Loucy (cell line): ENCODE measurements around the gene EPB41.

Experiments
- H2AFZ ChIP-seq: fragments of 200-600 bp; sonication (generic); 2 replicates; pipeline ENCODE4 v1.6.0; 2016; ENCODE audit warnings: antibody characterized with exemption, mild to moderate bottlenecking, low read length, moderate library complexity
- H3F3A ChIP-seq: fragments of 200-600 bp; 2 replicates; pipeline ENCODE4 v1.6.0; 2016; ENCODE audit warnings: antibody characterized with exemption, low read depth, mild to moderate bottlenecking
- H3K27me3 ChIP-seq: fragments of 200-600 bp; sonication (generic); 2 replicates; pipeline ENCODE4 v1.6.1; 2014; ENCODE audit warnings: low read length, mild to moderate bottlenecking; ENCODE audit not compliant: insufficient read depth, poor library complexity, severe bottlenecking
- H3K36me3 ChIP-seq: fragments of 200-600 bp; sonication (generic); 2 replicates; pipeline ENCODE4 v1.6.1; 2016; ENCODE audit warnings: low read length; ENCODE audit not compliant: insufficient read depth
- H3K4me1 ChIP-seq: fragments of 200-600 bp; sonication (generic); 2 replicates; pipeline ENCODE4 v1.5.1; 2014; ENCODE audit warnings: low read length, mild to moderate bottlenecking; ENCODE audit not compliant: insufficient read depth, poor library complexity, severe bottlenecking
- H3K4me2 ChIP-seq: fragments of 200-600 bp; sonication (generic); 2 replicates; pipeline ENCODE4 v1.6.0; 2014; ENCODE audit warnings: antibody characterized with exemption, low read length, low read depth, mild to moderate bottlenecking; ENCODE audit not compliant: poor library complexity, severe bottlenecking
- H3K4me3 ChIP-seq: fragments of 200-600 bp; sonication (generic); 2 replicates; pipeline ENCODE4 v1.5.1; 2014; ENCODE audit warnings: low read length, mild to moderate bottlenecking, mixed read lengths; ENCODE audit not compliant: poor library complexity, severe bottlenecking
- H3K79me2 ChIP-seq: fragments of 200-600 bp; sonication (generic); 2 replicates; pipeline ENCODE4 v1.6.1; 2014; ENCODE audit warnings: low read length; ENCODE audit not compliant: insufficient read depth
- H3K9ac ChIP-seq: fragments of 200-600 bp; sonication (generic); 2 replicates; pipeline ENCODE4 v1.6.0; 2014; ENCODE audit warnings: mild to moderate bottlenecking, low read depth, low read length, moderate library complexity; ENCODE audit not compliant: poor library complexity, severe bottlenecking
- H3K9me2 ChIP-seq: fragments of 200-600 bp; sonication (generic); replicated peaks from 2 replicates; pipeline ENCODE4 v1.6.1; 2016; ENCODE audit warnings: low read depth, low read length, mixed read lengths
- H3K9me3 ChIP-seq: fragments of 200-600 bp; sonication (generic); 2 replicates; pipeline ENCODE4 v1.6.1; 2014; ENCODE audit warnings: mild to moderate bottlenecking, antibody characterized with exemption, low read length, low read depth; ENCODE audit not compliant: insufficient read depth
- H4K20me1 ChIP-seq: fragments of 200-600 bp; sonication (generic); 2 replicates; pipeline ENCODE4 v1.6.0; 2014; ENCODE audit warnings: antibody characterized with exemption, low read length, mild to moderate bottlenecking; ENCODE audit not compliant: insufficient read depth, poor library complexity, severe bottlenecking
- CTCF ChIP-seq: fragments of 200-600 bp; sonication (generic); conservative IDR thresholded peaks from 2 replicates; pipeline ENCODE4 v1.5.1; 2014; ENCODE audit warnings: mild to moderate bottlenecking, antibody characterized with exemption, low read length
- EZH2phosphoT487 ChIP-seq: fragments of 200-600 bp; IDR thresholded peaks from 2 replicates; pipeline ENCODE4 v1.6.1; 2018; ENCODE audit warnings: antibody characterized with exemption, mild to moderate bottlenecking, moderate library complexity, borderline replicate concordance

EPB41 gene

GRCh38 chr1:28888915-28889314, 25.5 kb upstream of the EPB41 start:
- peaks cover 45% of the 10 kb centered on the region for H3K4me1 ChIP-seq
- H3K9me3 ChIP-seq = no peaks in the 10 kb centered on the region
- H4K20me1 ChIP-seq = no peaks in the 10 kb centered on the region
- no peak for TF ChIP-seq CTCF
- TF ChIP-seq EZH2phosphoT487 = no peak
- H3K36me3 ChIP-seq = no peaks in the 10 kb centered on the region
- peaks cover 5% of the 10 kb centered on the region; the same call in 1 of the 2 replicates for H3F3A ChIP-seq
- no peak overlapping the region for H3K4me3 ChIP-seq
- H3K9ac ChIP-seq = no peak overlapping the region
- H3K9me2 ChIP-seq = no peaks in the 10 kb centered on the region
- no peaks in the 10 kb centered on the region for H3K27me3 ChIP-seq
- peaks cover 11% of the 10 kb centered on the region; the same call in 1 of the 2 replicates for H3K79me2 ChIP-seq
- no peak overlapping the region for H2AFZ ChIP-seq
- H3K4me2 ChIP-seq = peak overlapping the region; percentile 9

- H3K36me3 ChIP-seq = no peaks in the 10 kb centered on the region
- H3K9me3 ChIP-seq = no peaks in the 10 kb centered on the region
- peaks cover 11% of the 10 kb centered on the region; the same call in 1 of the 2 replicates for H3K79me2 ChIP-seq
- H3K4me1 ChIP-seq = peaks cover 41% of the 10 kb centered on the region
- H3K27me3 ChIP-seq = no peaks in the 10 kb centered on the region
- TF ChIP-seq CTCF (no peak), EZH2phosphoT487 (no peak)
- H2AFZ ChIP-seq = no peak overlapping the region
- H3F3A ChIP-seq = peaks cover 5% of the 10 kb centered on the region; the same call in 1 of the 2 replicates
- H3K4me3 ChIP-seq = no peak overlapping the region
- H4K20me1 ChIP-seq = no peaks in the 10 kb centered on the region
- H3K9ac ChIP-seq = no peak overlapping the region
- H3K4me2 ChIP-seq = peak overlapping the region; percentile 9
- no peaks in the 10 kb centered on the region for H3K9me2 ChIP-seq
Observed at GRCh38 chr1:28889357-28889756, 25.0 kb upstream of the EPB41 start.

- Histone ChIP-seq H3K4me1 (peaks cover 33% of the 10 kb centered on the region), H3K9me3 (no peaks in the 10 kb centered on the region)
Observed at GRCh38 chr1:28890435-28890834, 23.9 kb upstream of the EPB41 start.

More at GRCh38 chr1:28890435-28890834, 23.9 kb upstream of the EPB41 start:
- no peak overlapping the region for H3K9ac ChIP-seq
- H3K27me3 ChIP-seq = no peaks in the 10 kb centered on the region
- no peaks in the 10 kb centered on the region for H4K20me1 ChIP-seq
- no peak for TF ChIP-seq EZH2phosphoT487
- no peak for TF ChIP-seq CTCF
- peaks cover 5% of the 10 kb centered on the region; the same call in 1 of the 2 replicates for H3F3A ChIP-seq
- H3K9me2 ChIP-seq = no peaks in the 10 kb centered on the region
- no peaks in the 10 kb centered on the region for H3K36me3 ChIP-seq
- H3K4me3 ChIP-seq = no peak overlapping the region
- H2AFZ ChIP-seq = no peak overlapping the region
- no peak overlapping the region for H3K4me2 ChIP-seq
- H3K79me2 ChIP-seq = peaks cover 11% of the 10 kb centered on the region; the same call in 1 of the 2 replicates
